ENCODE results near the gene UBE2H. TPM values are rescaled to one million over a fixed set of nuclear protein-coding genes. Genes with fewer than 3 reads are reported as not detected.
A peak's percentile ranks its signal among the peaks of the same experiment; 100 is the strongest.
"Not testable (repeated sequence)": the region's sequence is repeated elsewhere in the genome, so short reads cannot be mapped to it uniquely, and the experiment has no call there.

Gene UBE2H
- polyA plus RNA-seq, 6 donors from 2014 or later, result 35.9 to 86.8 (median 55.6) TPM

- H3K4me3 Mint-ChIP-seq, result peak overlapping the region in 1 of 8 donors; percentile 21
- peak overlapping the region in 1 of 6 donors; percentile 69 for H3K27ac Mint-ChIP-seq
- not testable (repeated sequence) for H3K36me3 Mint-ChIP-seq; ATAC-seq (ENCODE audit: low read depth in 2 of 2); H3K27me3 Mint-ChIP-seq; DNase-seq; H3K9me3 Mint-ChIP-seq
- H3K4me1 Mint-ChIP-seq, result peaks cover 47 to 67% (median 59%) of the 10 kb centered on the region in 3 donors
These were observed 58.6 kb downstream of the UBE2H start for GRCh38 chr7:129894184-129894583.

- ATAC-seq (ENCODE audit: low read depth in 2 of 2), result no peak
- H3K36me3 Mint-ChIP-seq, result no peaks in the 10 kb centered on the region
- no peaks in the 10 kb centered on the region for H3K9me3 Mint-ChIP-seq
- no peak overlapping the region for H3K27ac Mint-ChIP-seq
- no peak overlapping the region for H3K4me3 Mint-ChIP-seq
- no peak for DNase-seq
- H3K4me1 Mint-ChIP-seq, result peaks cover 23 to 47% (median 41%) of the 10 kb centered on the region in 3 donors
- H3K27me3 Mint-ChIP-seq, result no peaks in the 10 kb centered on the region
These were observed 62.7 kb downstream of the UBE2H start for GRCh38 chr7:129890090-129890489.

- Mint-ChIP-seq H3K9me3 (no peaks in the 10 kb centered on the region), H3K36me3 (no peaks in the 10 kb centered on the region), H3K4me1 (peaks cover 20 to 47% (median 41%) of the 10 kb centered on the region in 3 donors), H3K27ac (peak overlapping the region in 3 of 6 donors; percentile 50 to 65 (median 57)), H3K27me3 (no peaks in the 10 kb centered on the region), H3K4me3 (no peak overlapping the region)
- ATAC-seq (ENCODE audit: low read depth in 2 of 2) (no peak), DNase-seq (no peak)
These were observed 63.5 kb downstream of the UBE2H start for GRCh38 chr7:129889133-129889844.

GRCh38 chr7:129887865-129888264, 64.9 kb downstream of the UBE2H start:
- Mint-ChIP-seq H3K27me3 (no peaks in the 10 kb centered on the region), H3K36me3 (no peaks in the 10 kb centered on the region), H3K9me3 (no peaks in the 10 kb centered on the region), H3K4me1 (peaks cover 17 to 40% (median 28%) of the 10 kb centered on the region in 3 donors), H3K27ac (peak overlapping the region in 5 of 6 donors; percentile 36 to 81 (median 57)), H3K4me3 (no peak overlapping the region)
- no peak for DNase-seq
- no peak for ATAC-seq (ENCODE audit: low read depth in 2 of 2)

- ATAC-seq (ENCODE audit: low read depth in 2 of 2) (no peak), DNase-seq (no peak)
- Mint-ChIP-seq H3K4me3 (no peak overlapping the region), H3K27ac (peak overlapping the region in 2 of 6 donors; percentile 36 to 72), H3K4me1 (peaks cover 16 to 36% (median 21%) of the 10 kb centered on the region in 3 donors), H3K27me3 (no peaks in the 10 kb centered on the region), H3K9me3 (no peaks in the 10 kb centered on the region), H3K36me3 (peaks cover 0 to 2% of the 10 kb centered on the region in 2 donors)
These were observed 66.0 kb downstream of the UBE2H start for GRCh38 chr7:129886818-129887186.

GRCh38 chr7:129886167-129886817, 66.5 kb downstream of the UBE2H start:
- no peak for ATAC-seq (ENCODE audit: low read depth in 2 of 2)

GRCh38 chr7:129884495-129884894, 68.3 kb downstream of the UBE2H start:
- Mint-ChIP-seq H3K36me3 (peaks cover 3 to 5% of the 10 kb centered on the region in 2 donors), H3K9me3 (no peaks in the 10 kb centered on the region), H3K27ac (peak overlapping the region in 1 of 6 donors; percentile 36), H3K4me3 (no peak overlapping the region), H3K27me3 (no peaks in the 10 kb centered on the region), H3K4me1 (peaks cover 24 to 43% (median 25%) of the 10 kb centered on the region in 3 donors)
- DNase-seq (no peak), ATAC-seq (ENCODE audit: low read depth in 2 of 2) (peak; percentile 50 to 64)

More at GRCh38 chr7:129886167-129886817, 66.5 kb downstream of the UBE2H start:
- Mint-ChIP-seq H3K27me3 (no peaks in the 10 kb centered on the region), H3K27ac (peak overlapping the region in 2 of 6 donors; percentile 13 to 36), H3K4me1 (peaks cover 21 to 37% (median 21%) of the 10 kb centered on the region in 3 donors), H3K4me3 (no peak overlapping the region), H3K36me3 (peaks cover 0 to 5% of the 10 kb centered on the region in 2 donors), H3K9me3 (no peaks in the 10 kb centered on the region)
- no peak for DNase-seq

GRCh38 chr7:129883151-129883550, 69.6 kb downstream of the UBE2H start:
- Mint-ChIP-seq H3K36me3 (peaks cover 5 to 11% of the 10 kb centered on the region in 2 donors), H3K4me3 (no peak overlapping the region), H3K27me3 (no peaks in the 10 kb centered on the region), H3K9me3 (no peaks in the 10 kb centered on the region), H3K4me1 (peaks cover 15 to 44% (median 19%) of the 10 kb centered on the region in 3 donors), H3K27ac (peak overlapping the region in 2 of 6 donors; percentile 26 to 54)
- no peak for ATAC-seq (ENCODE audit: low read depth in 2 of 2)
- DNase-seq, result no peak

GRCh38 chr7:129882531-129882930, 70.2 kb downstream of the UBE2H start:
- H3K9me3 Mint-ChIP-seq, result no peaks in the 10 kb centered on the region
- H3K4me1 Mint-ChIP-seq, result peaks cover 10 to 37% (median 18%) of the 10 kb centered on the region in 3 donors
- H3K36me3 Mint-ChIP-seq, result peaks cover 5 to 11% of the 10 kb centered on the region in 2 donors
- H3K27ac Mint-ChIP-seq, result no peak overlapping the region
- ATAC-seq (ENCODE audit: low read depth in 2 of 2) (no peak), DNase-seq (no peak)
- no peaks in the 10 kb centered on the region for H3K27me3 Mint-ChIP-seq
- no peak overlapping the region for H3K4me3 Mint-ChIP-seq

- Mint-ChIP-seq H3K36me3 (peaks cover 5 to 15% of the 10 kb centered on the region in 2 donors), H3K27ac (peak overlapping the region in 2 of 6 donors; percentile 65 to 81), H3K4me1 (peaks cover 19 to 31% (median 31%) of the 10 kb centered on the region in 3 donors), H3K4me3 (no peak overlapping the region), H3K27me3 (no peaks in the 10 kb centered on the region), H3K9me3 (no peaks in the 10 kb centered on the region)
- DNase-seq, result no peak
- no peak for ATAC-seq (ENCODE audit: low read depth in 2 of 2)
These were observed 75.5 kb downstream of the UBE2H start for GRCh38 chr7:129877146-129877792.

GRCh38 chr7:129875745-129876411, 76.9 kb downstream of the UBE2H start:
- DNase-seq, result no peak
- no peak overlapping the region for H3K4me3 Mint-ChIP-seq
- H3K27ac Mint-ChIP-seq, result peak overlapping the region in 2 of 6 donors; percentile 6 to 37
- H3K4me1 Mint-ChIP-seq, result peaks cover 19 to 26% (median 23%) of the 10 kb centered on the region in 3 donors
- no peaks in the 10 kb centered on the region for H3K9me3 Mint-ChIP-seq
- ATAC-seq (ENCODE audit: low read depth in 2 of 2), result no peak
- H3K36me3 Mint-ChIP-seq, result peaks cover 0 to 19% of the 10 kb centered on the region in 2 donors
- no peaks in the 10 kb centered on the region for H3K27me3 Mint-ChIP-seq

GRCh38 chr7:129875160-129875559, 77.6 kb downstream of the UBE2H start:
- ATAC-seq (ENCODE audit: low read depth in 2 of 2), result no peak
- no peak for DNase-seq
- H3K4me1 Mint-ChIP-seq, result peaks cover 24 to 28% (median 24%) of the 10 kb centered on the region in 3 donors
- H3K27ac Mint-ChIP-seq, result no peak overlapping the region
- H3K4me3 Mint-ChIP-seq, result no peak overlapping the region
- no peaks in the 10 kb centered on the region for H3K27me3 Mint-ChIP-seq
- H3K9me3 Mint-ChIP-seq, result no peaks in the 10 kb centered on the region
- peaks cover 3 to 19% of the 10 kb centered on the region in 2 donors for H3K36me3 Mint-ChIP-seq

GRCh38 chr7:129874722-129875121, 78.0 kb downstream of the UBE2H start:
- Mint-ChIP-seq H3K36me3 (peaks cover 7 to 19% of the 10 kb centered on the region in 2 donors), H3K27ac (peak overlapping the region in 3 of 6 donors; percentile 17 to 97 (median 43))

More at GRCh38 chr7:129874722-129875121, 78.0 kb downstream of the UBE2H start:
- Mint-ChIP-seq H3K4me1 (peaks cover 26 to 28% (median 27%) of the 10 kb centered on the region in 3 donors), H3K4me3 (peak overlapping the region in 2 of 8 donors; percentile 3 to 25), H3K9me3 (no peaks in the 10 kb centered on the region), H3K27me3 (no peaks in the 10 kb centered on the region)
- DNase-seq (no peak), ATAC-seq (ENCODE audit: low read depth in 2 of 2) (no peak)

Data from naive B cell (primary cell).